Measurements from ENCODE around the gene WDFY4. TPM values are rescaled to one million over a fixed set of nuclear protein-coding genes. Genes with fewer than 3 reads are reported as not detected.

Gene WDFY4
- total RNA-seq, 1 experiment from 2014 or later = 0.22 TPM

DNA sequence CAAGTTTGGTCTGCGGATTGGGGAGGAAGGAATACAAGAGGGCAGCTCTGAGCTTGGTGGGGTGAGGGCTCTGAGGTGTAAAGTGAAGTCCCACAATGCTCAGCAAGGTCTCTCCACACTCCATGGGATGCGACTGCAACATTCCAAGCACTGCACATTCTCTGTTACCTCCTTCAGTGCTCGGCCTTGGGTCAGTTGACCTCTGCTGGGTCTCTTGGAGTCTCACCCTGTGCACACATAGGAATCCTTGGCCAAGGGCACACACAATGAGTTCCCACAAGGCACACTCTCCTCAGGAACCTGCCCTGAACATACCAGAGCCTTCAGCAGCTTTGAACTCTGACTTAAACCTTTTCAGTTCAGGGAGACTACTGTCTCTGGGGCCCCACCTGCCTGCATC, 2.4 kb upstream of the WDFY4 start:
- no peak overlapping the region for H3K4me2 ChIP-seq (ENCODE audit: low read length)
- DNase-seq (ENCODE audit: low read depth, low spot score) (no peak), ATAC-seq (no peak)
- ChIA-PET POLR2A (no interaction called here), CTCF (no interaction called here), RAD21 (ENCODE audit: low non-redundant PET in 1 of 2, low total read pairs in 2 of 2, uncharacterized antibody in 2 of 2, unreplicated experiment in 2 of 2) (no interaction called here)
- TF ChIP-seq ZBTB33 (IDR thresholded peaks at IDR 0.05; ENCODE audit: extremely low read depth, insufficient replicate concordance, low read length) (no peak), JUND (IDR thresholded peaks at IDR 0.05) (no peak), EZH2 (IDR thresholded peaks at IDR 0.05) (no peak), POLR2A (IDR thresholded peaks at IDR 0.05; ENCODE audit: borderline replicate concordance, extremely low read depth, insufficient read depth, insufficient read length) (no peak), POLR2AphosphoS5 (IDR thresholded peaks at IDR 0.05; ENCODE audit: low read depth, low read length) (no peak), ELF1 (IDR thresholded peaks at IDR 0.05; ENCODE audit: borderline replicate concordance, low read depth) (no peak)
- H3K9me2 ChIP-seq (ENCODE audit: insufficient read depth) = no peaks in the 10 kb centered on the region
- H3K79me2 ChIP-seq (ENCODE audit: insufficient read depth, low read length) = no peaks in the 10 kb centered on the region
- H3K9ac ChIP-seq (ENCODE audit: low read length) = no peak overlapping the region
- no peaks in the 10 kb centered on the region; the same call in 1 of the 2 replicates for H3K27me3 ChIP-seq (ENCODE audit: insufficient read depth, low read length)
- H4K20me1 ChIP-seq (ENCODE audit: insufficient read depth) = no peaks in the 10 kb centered on the region
- H3K9me3 ChIP-seq (ENCODE audit: control insufficient read depth in 1 of 2, insufficient read depth in 1 of 2, low read depth in 1 of 2, low read length in 2 of 2) = 0 out of 4 replicates have a peak, but pooled peaks cover 0 to 3% of the 10 kb centered on the region in 2 experiments
- H3K27ac ChIP-seq (ENCODE audit: low read depth, low read length) = no peak overlapping the region
- H3K4me1 ChIP-seq (ENCODE audit: control insufficient read depth in 1 of 2, insufficient read depth in 2 of 2, low read length in 2 of 2) = no peaks in the 10 kb centered on the region
- no peak overlapping the region for H2AFZ ChIP-seq (ENCODE audit: low read depth, low read length, poor library complexity, severe bottlenecking)
- intact Hi-C loops (cut with micrococcal nuclease) = no loop called here
- no peaks in the 10 kb centered on the region for H3K36me3 ChIP-seq (ENCODE audit: control insufficient read depth in 1 of 2, insufficient read depth in 2 of 2, low read length in 2 of 2)
- no TSS peak for BruUV-seq (replicated peaks)
- no peak overlapping the region for H3K4me3 ChIP-seq (replicated peaks in 1 of 2; ENCODE audit: low read depth in 1 of 2, low read length in 2 of 2)

GRCh38 chr10:48683424-48683823, 1.2 kb upstream of the WDFY4 start:
- no peak for DNase-seq (ENCODE audit: low read depth, low spot score)
- Histone ChIP-seq H3K79me2 (ENCODE audit: insufficient read depth, low read length) (no peaks in the 10 kb centered on the region), H3K9me2 (ENCODE audit: insufficient read depth) (no peaks in the 10 kb centered on the region), H3K4me1 (ENCODE audit: control insufficient read depth in 1 of 2, insufficient read depth in 2 of 2, low read length in 2 of 2) (no peaks in the 10 kb centered on the region), H3K9ac (ENCODE audit: low read length) (no peak overlapping the region), H3K36me3 (ENCODE audit: control insufficient read depth in 1 of 2, insufficient read depth in 2 of 2, low read length in 2 of 2) (no peaks in the 10 kb centered on the region), H3K27ac (ENCODE audit: low read depth, low read length) (no peak overlapping the region), H3K9me3 (ENCODE audit: control insufficient read depth in 1 of 2, insufficient read depth in 1 of 2, low read depth in 1 of 2, low read length in 2 of 2) (no peaks in the 10 kb centered on the region), H3K4me3 (replicated peaks in 1 of 2; ENCODE audit: low read depth in 1 of 2, low read length in 2 of 2) (no peak overlapping the region), H4K20me1 (ENCODE audit: insufficient read depth) (no peaks in the 10 kb centered on the region), H2AFZ (ENCODE audit: low read depth, low read length, poor library complexity, severe bottlenecking) (no peak overlapping the region), H3K27me3 (ENCODE audit: insufficient read depth, low read length) (peaks cover under 1% of the 10 kb centered on the region; the same call in 1 of the 2 replicates), H3K4me2 (ENCODE audit: low read length) (no peak overlapping the region)
- ChIA-PET POLR2A (no interaction called here), CTCF (interaction anchor here (0.8 kb wide), 1 partner anchor 28 kb away, joined by 3 read pairs; no protein-coding TSS in a partner anchor), RAD21 (ENCODE audit: low non-redundant PET in 1 of 2, low total read pairs in 2 of 2, uncharacterized antibody in 2 of 2, unreplicated experiment in 2 of 2) (no interaction called here)
- intact Hi-C loops (cut with micrococcal nuclease) = no loop called here
- BruUV-seq (replicated peaks) = no TSS peak
- no peak for ATAC-seq
- TF ChIP-seq CBX3 (IDR thresholded peaks at IDR 0.05; ENCODE audit: low read depth) = no peak
- TF ChIP-seq POLR2AphosphoS5 (IDR thresholded peaks at IDR 0.05; ENCODE audit: low read depth, low read length) = no peak
- TF ChIP-seq ZBTB33 (IDR thresholded peaks at IDR 0.05; ENCODE audit: extremely low read depth, insufficient replicate concordance, low read length) = no peak
- TF ChIP-seq JUND (IDR thresholded peaks at IDR 0.05) = no peak
- TF ChIP-seq, protein P1, sequence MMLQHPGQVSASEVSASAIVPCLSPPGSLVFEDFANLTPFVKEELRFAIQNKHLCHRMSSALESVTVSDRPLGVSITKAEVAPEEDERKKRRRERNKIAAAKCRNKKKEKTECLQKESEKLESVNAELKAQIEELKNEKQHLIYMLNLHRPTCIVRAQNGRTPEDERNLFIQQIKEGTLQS (IDR thresholded peaks at IDR 0.05) = no peak
- TF ChIP-seq ELF1 (IDR thresholded peaks at IDR 0.05; ENCODE audit: borderline replicate concordance, low read depth) = no peak
- TF ChIP-seq ZNF274 (IDR thresholded peaks at IDR 0.05; ENCODE audit: low read depth, low read length) = no peak
- TF ChIP-seq EZH2 (IDR thresholded peaks at IDR 0.05) = no peak
- no peak for TF ChIP-seq EZH2phosphoT487 (IDR thresholded peaks at IDR 0.05; ENCODE audit: borderline replicate concordance)
- TF ChIP-seq FOSL1 (IDR thresholded peaks at IDR 0.05; ENCODE audit: low read depth) = no peak
- no peak for TF ChIP-seq TCF7L2 (IDR thresholded peaks at IDR 0.05; ENCODE audit: borderline replicate concordance, extremely low read depth, insufficient read depth, insufficient read length)
- TF ChIP-seq, protein P2, sequence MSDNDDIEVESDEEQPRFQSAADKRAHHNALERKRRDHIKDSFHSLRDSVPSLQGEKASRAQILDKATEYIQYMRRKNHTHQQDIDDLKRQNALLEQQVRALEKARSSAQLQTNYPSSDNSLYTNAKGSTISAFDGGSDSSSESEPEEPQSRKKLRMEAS (IDR thresholded peaks at IDR 0.05) = no peak
